A673 (cell line): Measurements from ENCODE around the gene CPNE1. TPM values are rescaled to one million over a fixed set of nuclear protein-coding genes. Genes with fewer than 3 reads are reported as not detected.

Experiments used
- BruUV-seq: library from RNA; stranded (reverse); fragments of 400-500 nt; replicated peaks from 2 replicates; lab custom pipeline; 2021; lab: Mats Ljungman, UMichigan
- CTCF ChIA-PET: fragments of 300-600 bp; sonication (Branson Sonifier 250); formaldehyde crosslinking; loops from one replicate; lab custom pipeline; 2022; ENCODE audit warnings: antibody characterized with exemption; lab: Charles Lee
- POLR2A ChIA-PET: fragments of 300-600 bp; sonication (Branson Sonifier 250); formaldehyde crosslinking; loops from one replicate; lab custom pipeline; 2022; ENCODE audit warnings: antibody characterized with exemption; ENCODE audit not compliant: low non-redundant PET; lab: Charles Lee
- DNase-seq: peaks from one replicate; pipeline ENCODE4 v3.0.0-alpha.2; 2015; ENCODE audit warnings: low spot score
- H3K27ac ChIP-seq: fragments of 200-600 bp; sonication (generic); 2 replicates; pipeline ENCODE4 v1.5.1; 2016; ENCODE audit warnings: mixed run types, low read depth, mild to moderate bottlenecking, mixed read lengths, antibody characterized with exemption, low read length; ENCODE audit not compliant: poor library complexity, severe bottlenecking
- H3K27me3 ChIP-seq: fragments of 200-600 bp; sonication (generic); replicated peaks from 2 replicates; pipeline ENCODE4 v1.6.1; 2017; ENCODE audit warnings: mixed run types, low read depth, mild to moderate bottlenecking, mixed read lengths, antibody characterized with exemption, low read length; ENCODE audit not compliant: insufficient read depth, poor library complexity
- H3K36me3 ChIP-seq: fragments of 200-600 bp; sonication (generic); 2 replicates; pipeline ENCODE4 v1.6.1; 2016; ENCODE audit warnings: mixed run types, mild to moderate bottlenecking, mixed read lengths, antibody characterized with exemption, low read length; ENCODE audit not compliant: insufficient read depth, poor library complexity, severe bottlenecking
- H3K4me1 ChIP-seq: fragments of 200-600 bp; sonication (generic); 2 replicates; pipeline ENCODE4 v1.6.1; 2017; ENCODE audit warnings: mixed run types, mild to moderate bottlenecking, mixed read lengths, antibody characterized with exemption, low read length; ENCODE audit not compliant: insufficient read depth, poor library complexity, severe bottlenecking
- H3K4me3 ChIP-seq: fragments of 200-600 bp; sonication (generic); 2 replicates; pipeline ENCODE4 v1.5.1; 2016; ENCODE audit warnings: low read depth, mixed run types, mild to moderate bottlenecking, mixed read lengths, low read length; ENCODE audit not compliant: poor library complexity, severe bottlenecking
- H3K9me3 ChIP-seq: fragments of 200-600 bp; sonication (generic); 2 replicates; pipeline ENCODE4 v1.6.1; 2016; ENCODE audit warnings: mixed run types, low read depth, mild to moderate bottlenecking, mixed read lengths, antibody characterized with exemption, low read length; ENCODE audit not compliant: poor library complexity, severe bottlenecking
- CTCF ChIP-seq: fragments of 300-800, 200-600 bp; sonication (generic); conservative IDR thresholded peaks from 2 replicates; pipeline ENCODE4 v1.5.1; 2017; ENCODE audit warnings: low read depth, mild to moderate bottlenecking, antibody characterized with exemption, low read length, moderate library complexity, mixed read lengths
- EZH2 ChIP-seq: fragments of 200-600 bp; sonication (generic); IDR thresholded peaks from 2 replicates; pipeline ENCODE4 v1.6.1; 2017; ENCODE audit warnings: borderline replicate concordance, low read depth, mild to moderate bottlenecking, mixed read lengths, antibody characterized with exemption, low read length; ENCODE audit not compliant: poor library complexity, severe bottlenecking
- intact Hi-C: fragments of 100-400 bp; cut with micrococcal nuclease; formaldehyde crosslinking; loops from one replicate; pipeline ENCODE4 v1.10.0; 2022; ENCODE audit not compliant: unreplicated experiment
- total RNA-seq: library from RNA; stranded (reverse); gene quantifications from 2 replicates; pipeline ENCODE4 v1.2.3, GENCODE V29; 2021

Gene CPNE1
- total RNA-seq, 1 experiment from 2014 or later, result 273 TPM

- ChIA-PET POLR2A (no interaction called here), CTCF (no interaction called here)
- DNase-seq, result no peak
- Histone ChIP-seq H3K4me1 (no peaks in the 10 kb centered on the region), H3K27ac (no peak overlapping the region), H3K4me3 (no peak overlapping the region), H3K36me3 (no peaks in the 10 kb centered on the region), H3K9me3 (no peaks in the 10 kb centered on the region), H3K27me3 (no peaks in the 10 kb centered on the region)
- BruUV-seq, result no TSS peak
- intact Hi-C loops, result no loop called here
- no peak for TF ChIP-seq EZH2
- no peak for TF ChIP-seq CTCF
These were observed 82.6 kb downstream of the CPNE1 start for GRCh38 chr20:35582131-35582530.

- no peak overlapping the region for H3K4me3 ChIP-seq
- ChIA-PET POLR2A (no interaction called here), CTCF (no interaction called here)
- no peak overlapping the region for H3K27ac ChIP-seq
- H3K9me3 ChIP-seq, result no peaks in the 10 kb centered on the region
- DNase-seq, result no peak
- H3K27me3 ChIP-seq, result no peaks in the 10 kb centered on the region
- H3K36me3 ChIP-seq, result no peaks in the 10 kb centered on the region
- H3K4me1 ChIP-seq, result no peaks in the 10 kb centered on the region
- TF ChIP-seq CTCF (no peak), EZH2 (no peak)
- intact Hi-C loops, result no loop called here
- BruUV-seq, result no TSS peak
These were observed 85.5 kb downstream of the CPNE1 start for GRCh38 chr20:35579196-35579595.

- no peak overlapping the region for H3K4me3 ChIP-seq
- DNase-seq, result no peak
- CTCF ChIA-PET, result no interaction called here
- intact Hi-C loops, result no loop called here
- no peaks in the 10 kb centered on the region for H3K27me3 ChIP-seq
- TF ChIP-seq CTCF, result no peak
- TF ChIP-seq EZH2, result no peak
- no TSS peak for BruUV-seq
- POLR2A ChIA-PET, result no interaction called here
- no peaks in the 10 kb centered on the region for H3K36me3 ChIP-seq
- no peak overlapping the region for H3K27ac ChIP-seq
- H3K4me1 ChIP-seq, result no peaks in the 10 kb centered on the region
- H3K9me3 ChIP-seq, result no peaks in the 10 kb centered on the region
These were observed 86.2 kb downstream of the CPNE1 start for GRCh38 chr20:35578469-35578868.
